Mucosa of rectum (tissue), 2 donors: ENCODE results near the gene BMP7.
"Not testable (repeated sequence)": the region's sequence is repeated elsewhere in the genome, so short reads cannot be mapped to it uniquely, and the experiment has no call there.

ENCODE experiments used
- H3K27ac ChIP-seq, 2 donors: one replicate each; pipeline ENCODE4 v1.7.0; 2013; ENCODE audit warnings: inconsistent platforms in 2 of 2, low read depth in 2 of 2, low read length in 2 of 2
- H3K27me3 ChIP-seq, 2 donors: one replicate each; pipeline ENCODE4 v1.7.0; 2013; ENCODE audit warnings: low read length in 2 of 2; ENCODE audit not compliant: control insufficient read depth in 2 of 2, insufficient read depth in 2 of 2
- H3K36me3 ChIP-seq, 2 donors: one replicate each; pipeline ENCODE4 v1.7.0; 2013; ENCODE audit warnings: low read length in 2 of 2; ENCODE audit not compliant: control insufficient read depth in 2 of 2, insufficient read depth in 2 of 2
- H3K4me1 ChIP-seq, 2 donors: one replicate each; pipeline ENCODE4 v1.7.0; 2013; ENCODE audit warnings: low read length in 2 of 2, mild to moderate bottlenecking in 1 of 2; ENCODE audit not compliant: control insufficient read depth in 2 of 2, insufficient read depth in 2 of 2
- H3K4me3 ChIP-seq, 2 donors: one replicate each; pipeline ENCODE4 v1.7.0; 2013; ENCODE audit warnings: low read length in 2 of 2
- H3K9ac ChIP-seq, 2 donors: one replicate each; pipeline ENCODE4 v1.7.0; 2013; ENCODE audit warnings: low read length in 2 of 2, low read depth in 1 of 2, mild to moderate bottlenecking in 1 of 2
- H3K9me3 ChIP-seq, 2 donors: one replicate each; pipeline ENCODE4 v1.7.0; 2013; ENCODE audit warnings: low read length in 2 of 2; ENCODE audit not compliant: control insufficient read depth in 2 of 2
- donor health status: healthy.
- donor health status: Normal muscosa, but diverticular disease.

Gene BMP7

DNA sequence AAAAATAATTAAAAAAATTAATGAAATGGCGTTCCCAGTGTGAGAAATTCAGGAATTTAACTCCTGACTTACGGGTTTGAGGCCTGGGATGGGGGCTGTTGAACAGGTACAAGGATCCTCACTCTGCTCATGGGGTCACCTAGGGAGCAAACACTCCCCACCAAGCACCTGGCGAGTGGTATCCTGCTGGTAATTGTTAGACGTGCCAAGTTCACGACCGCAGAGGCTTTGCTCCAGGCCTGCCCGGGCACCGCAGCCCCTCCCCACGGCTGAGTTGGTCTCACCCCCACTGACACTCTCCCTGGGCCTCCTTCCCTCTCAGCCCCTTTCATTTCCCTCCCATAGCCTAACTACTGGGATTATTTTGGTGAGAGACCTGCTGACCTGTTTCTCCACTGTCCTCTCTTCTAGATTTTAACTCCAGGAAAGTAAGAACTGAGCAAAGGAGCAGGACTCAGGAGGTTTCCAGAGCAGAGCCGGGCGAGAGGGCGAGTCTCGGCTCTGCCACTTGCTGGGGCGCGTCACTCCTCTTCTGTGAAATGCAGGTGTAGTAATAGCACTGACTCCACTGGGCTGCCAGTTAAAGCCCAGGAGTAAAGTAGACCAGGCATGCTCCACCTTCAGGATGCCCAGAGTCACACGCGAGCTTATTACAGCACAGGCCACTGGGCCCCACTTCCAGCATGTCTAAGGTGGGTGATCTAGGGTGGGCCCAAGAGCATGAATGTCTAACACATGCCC is 22.8 kb downstream of the BMP7 start:
- Histone ChIP-seq H3K27me3 (no peaks in the 10 kb centered on the region), H3K9me3 (no peaks in the 10 kb centered on the region), H3K9ac (no peak overlapping the region), H3K4me1 (no peaks in the 10 kb centered on the region), H3K36me3 (no peaks in the 10 kb centered on the region), H3K27ac (no peak overlapping the region), H3K4me3 (no peak overlapping the region)

DNA sequence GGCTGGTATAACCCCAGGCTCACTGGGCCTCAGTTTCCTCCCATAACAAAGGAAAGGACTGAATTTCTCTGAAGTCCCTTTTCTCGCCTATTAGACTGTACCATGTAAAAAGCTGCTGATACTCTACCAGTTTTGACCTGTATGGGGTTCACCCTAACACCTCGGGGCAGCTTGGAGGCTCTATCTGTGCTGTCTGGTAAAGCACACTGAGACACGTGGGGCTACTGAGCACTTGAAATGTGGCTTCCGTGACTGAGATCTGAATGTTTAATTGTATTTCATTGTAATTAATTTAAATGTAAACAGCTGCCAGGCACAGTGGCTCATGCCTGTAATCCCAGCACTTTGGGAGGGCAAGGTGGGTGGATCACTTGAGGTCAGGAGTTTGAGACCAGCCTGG is 24.0 kb downstream of the BMP7 start:
- Histone ChIP-seq H3K36me3 (no peaks in the 10 kb centered on the region), H3K4me3 (no peak overlapping the region), H3K4me1 (no peaks in the 10 kb centered on the region), H3K27ac (no peak overlapping the region), H3K9ac (no peak overlapping the region), H3K9me3 (no peaks in the 10 kb centered on the region), H3K27me3 (no peaks in the 10 kb centered on the region)

DNA sequence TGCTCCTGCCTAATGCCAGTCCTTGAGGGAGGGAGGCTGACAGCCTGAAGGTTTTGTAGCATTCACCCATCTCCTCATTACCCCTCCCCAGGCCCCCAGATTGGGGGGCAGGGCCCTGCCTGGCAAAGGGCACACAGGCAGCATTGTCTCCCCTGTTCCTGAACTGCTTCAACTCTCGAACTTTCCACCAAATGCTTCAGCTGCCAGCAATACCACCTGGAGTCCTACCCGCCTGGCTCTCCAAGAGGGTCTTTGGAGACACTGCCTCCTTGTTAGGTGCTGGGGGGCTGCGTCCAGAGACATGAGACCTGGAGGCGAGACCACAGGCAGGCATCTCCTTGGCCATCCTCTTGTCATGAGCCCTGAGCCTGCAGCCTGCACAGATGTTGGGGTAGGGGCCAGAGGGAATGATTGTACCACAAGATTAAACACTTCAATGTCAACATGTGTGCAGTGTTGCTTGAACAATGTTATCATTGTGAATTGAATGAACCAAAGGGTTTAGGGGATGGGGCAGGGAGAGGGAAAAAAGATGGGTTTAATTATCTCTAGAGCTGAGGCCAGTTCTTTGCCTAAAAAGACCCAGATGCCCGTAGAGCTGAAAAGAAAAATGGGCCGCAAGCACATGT is 25.0 kb downstream of the BMP7 start:
- H3K27me3 ChIP-seq = no peaks in the 10 kb centered on the region
- H3K9me3 ChIP-seq = no peaks in the 10 kb centered on the region
- H3K4me1 ChIP-seq = no peaks in the 10 kb centered on the region
- no peak overlapping the region for H3K27ac ChIP-seq
- no peak overlapping the region for H3K4me3 ChIP-seq
- H3K9ac ChIP-seq = no peak overlapping the region
- H3K36me3 ChIP-seq = no peaks in the 10 kb centered on the region

DNA sequence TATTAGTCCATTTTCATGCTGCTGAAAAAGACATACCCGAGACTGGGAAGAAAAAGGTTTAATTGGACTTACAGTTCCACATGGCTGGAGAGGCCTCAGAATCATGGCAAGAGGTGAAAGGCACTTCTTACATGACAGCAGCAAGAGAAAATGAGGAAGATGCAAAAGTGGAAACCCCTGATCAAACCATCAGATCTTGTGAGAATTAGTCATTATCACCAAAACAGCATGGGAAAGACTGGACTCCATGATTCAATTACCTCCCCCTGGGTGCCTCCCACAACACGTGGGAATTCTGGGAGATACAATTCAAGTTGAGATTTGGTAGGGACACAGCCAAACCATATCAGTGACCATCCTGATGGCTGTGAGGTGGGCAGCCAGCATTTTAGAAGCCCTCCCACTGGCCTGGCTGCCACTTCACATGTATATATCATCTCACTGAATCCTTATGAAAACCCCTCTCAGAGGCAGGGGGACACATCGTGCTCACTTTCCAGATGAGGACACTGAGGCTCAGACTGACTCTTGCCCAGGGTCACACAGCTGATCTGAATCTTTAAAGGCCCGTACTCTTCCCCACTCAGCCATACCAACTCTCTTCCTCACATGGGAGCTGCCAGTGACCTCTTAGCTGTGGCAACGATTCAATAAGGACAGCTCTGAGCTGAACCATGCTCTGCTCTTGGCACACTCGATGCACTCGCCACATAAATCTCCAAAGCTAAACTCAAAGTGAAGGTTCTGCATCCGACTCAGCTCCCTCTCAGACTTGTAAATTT is 25.7 kb downstream of the BMP7 start:
- Histone ChIP-seq H3K27me3 (no peaks in the 10 kb centered on the region), H3K27ac (no peak overlapping the region), H3K9ac (no peak overlapping the region), H3K9me3 (no peaks in the 10 kb centered on the region), H3K4me1 (no peaks in the 10 kb centered on the region), H3K4me3 (no peak overlapping the region), H3K36me3 (no peaks in the 10 kb centered on the region)

DNA sequence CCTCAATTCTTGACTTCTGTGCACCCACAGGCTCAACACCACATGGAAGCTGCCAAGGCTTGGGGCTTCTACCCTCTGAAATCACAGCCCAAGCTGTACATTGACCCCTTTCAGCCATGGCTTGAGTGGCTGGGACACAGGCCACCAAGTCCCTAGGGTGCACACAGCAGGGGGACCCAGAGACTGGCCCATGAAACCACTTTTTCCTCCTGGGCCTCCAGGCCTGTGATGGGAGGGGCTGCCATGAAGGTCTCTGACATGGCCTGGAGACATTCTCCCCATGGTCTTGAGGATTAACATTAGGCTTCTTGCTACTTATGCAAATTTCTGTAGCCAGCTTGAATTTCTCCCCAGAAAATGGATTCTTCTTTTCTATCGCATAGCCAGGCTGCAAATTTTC is 26.7 kb downstream of the BMP7 start:
- not testable (repeated sequence) for H3K27ac ChIP-seq, H3K27me3 ChIP-seq, H3K9me3 ChIP-seq, H3K4me3 ChIP-seq, H3K4me1 ChIP-seq, H3K36me3 ChIP-seq, H3K9ac ChIP-seq

DNA sequence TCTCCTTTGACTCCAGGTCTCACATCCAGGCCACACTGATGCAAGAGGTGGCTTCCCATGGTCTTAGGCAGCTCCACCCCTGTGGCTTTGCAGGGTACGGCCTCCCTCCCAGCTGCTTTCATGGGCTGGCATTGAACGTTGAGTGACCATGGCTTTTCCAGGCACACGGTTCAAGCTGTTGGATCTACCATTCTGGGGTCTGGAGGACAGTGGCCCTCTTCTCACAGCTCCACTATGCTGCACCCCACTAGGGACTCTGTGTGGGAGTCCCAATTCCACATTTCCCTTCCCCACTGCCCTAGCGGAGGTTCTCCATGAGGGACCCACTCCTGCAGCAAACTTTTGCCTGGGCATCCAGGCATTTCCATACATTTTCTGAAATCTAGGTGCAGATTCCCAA is 27.1 kb downstream of the BMP7 start:
- H3K9me3 ChIP-seq, H3K4me1 ChIP-seq, H3K27me3 ChIP-seq, H3K9ac ChIP-seq, H3K4me3 ChIP-seq, H3K27ac ChIP-seq, H3K36me3 ChIP-seq: not testable (repeated sequence)

DNA sequence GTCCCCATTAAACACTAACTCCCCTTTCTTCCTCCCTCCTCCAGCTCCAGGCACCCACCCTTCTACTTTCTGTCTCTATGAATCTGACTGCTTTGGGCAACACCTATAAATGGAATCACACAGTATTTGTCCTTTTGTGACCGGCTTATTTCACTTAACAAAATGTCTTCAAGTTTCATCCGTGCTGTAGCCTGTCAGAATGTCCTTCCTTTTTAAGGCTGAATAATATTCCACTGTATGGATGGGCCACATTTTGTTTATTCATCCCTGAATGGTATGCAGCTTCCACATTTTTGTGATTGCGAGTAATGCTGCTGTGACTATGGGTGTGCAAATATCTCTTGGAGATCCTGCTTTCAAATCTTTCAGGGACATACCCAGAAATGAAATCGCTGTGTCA is 28.4 kb downstream of the BMP7 start:
- peaks cover 0 to 3% of the 10 kb centered on the region in 2 donors for H3K27me3 ChIP-seq
- no peak overlapping the region for H3K9ac ChIP-seq
- H3K27ac ChIP-seq = no peak overlapping the region
- no peaks in the 10 kb centered on the region for H3K36me3 ChIP-seq
- H3K4me3 ChIP-seq = no peak overlapping the region
- no peaks in the 10 kb centered on the region for H3K4me1 ChIP-seq
- no peaks in the 10 kb centered on the region for H3K9me3 ChIP-seq

DNA sequence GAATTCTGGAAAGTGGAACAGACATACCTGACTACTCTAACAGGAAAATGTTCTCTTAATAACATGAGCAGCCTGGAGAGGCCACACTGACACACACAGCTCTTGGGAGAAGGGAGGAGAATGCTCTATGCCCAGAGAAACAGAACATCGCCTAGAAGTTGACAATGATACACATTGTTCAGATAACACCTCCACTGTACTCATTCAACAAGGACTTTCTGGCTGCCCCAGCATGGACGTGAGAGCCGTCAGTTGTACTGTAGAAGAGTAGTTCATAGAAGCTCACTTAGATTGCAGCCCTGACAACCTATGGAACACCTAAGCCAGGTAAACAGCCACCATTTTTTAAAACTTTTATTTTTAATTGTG is 28.9 kb downstream of the BMP7 start:
- Histone ChIP-seq H3K4me1 (no peaks in the 10 kb centered on the region), H3K9me3 (no peaks in the 10 kb centered on the region), H3K27ac (no peak overlapping the region), H3K9ac (no peak overlapping the region), H3K36me3 (no peaks in the 10 kb centered on the region), H3K27me3 (peaks cover 0 to 3% of the 10 kb centered on the region in 2 donors), H3K4me3 (no peak overlapping the region)

DNA sequence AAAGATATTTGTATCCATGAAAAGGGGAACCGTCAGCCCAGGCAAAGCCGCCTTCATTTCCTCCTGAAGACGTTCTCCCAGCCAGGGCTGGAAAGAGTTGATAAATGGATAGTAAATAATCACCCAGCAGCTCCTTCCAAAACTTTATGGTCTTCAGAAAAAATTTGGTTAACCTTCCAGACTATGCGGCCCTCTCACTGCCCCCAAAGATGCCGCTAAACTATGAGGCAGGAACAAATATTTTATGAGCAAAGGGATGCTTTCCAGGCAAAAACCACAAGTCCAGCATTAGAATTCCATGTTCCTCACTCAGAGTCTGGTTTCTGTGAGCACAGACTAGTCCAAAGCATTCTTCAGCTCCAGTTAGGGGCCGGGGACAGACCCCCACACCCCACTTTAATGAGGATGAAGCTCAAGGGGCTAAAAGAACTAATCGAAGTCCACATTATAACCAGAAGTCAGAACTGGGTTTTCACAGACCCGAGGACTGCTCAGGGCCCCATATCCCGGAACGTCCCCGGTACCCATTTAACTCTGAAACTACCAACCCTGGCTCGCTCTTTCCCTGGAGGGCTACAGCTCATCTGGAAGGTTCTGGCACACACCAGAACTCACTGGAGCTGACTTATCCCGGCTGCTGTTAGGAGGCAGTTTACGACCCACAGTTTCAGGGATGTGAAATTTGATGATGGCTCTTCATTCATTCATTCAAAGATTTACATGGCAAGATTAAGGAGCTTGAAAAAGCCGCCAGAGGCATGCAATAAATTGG is 29.4 kb downstream of the BMP7 start:
- no peaks in the 10 kb centered on the region for H3K9me3 ChIP-seq

More for the DNA sequence above, 29.4 kb downstream of the BMP7 start:
- Histone ChIP-seq H3K36me3 (no peaks in the 10 kb centered on the region), H3K27me3 (peaks cover 0 to 3% of the 10 kb centered on the region in 2 donors), H3K4me1 (no peaks in the 10 kb centered on the region), H3K4me3 (no peak overlapping the region), H3K9ac (no peak overlapping the region), H3K27ac (no peak overlapping the region)
